ENCODE results near the gene TEX11.
"Not testable (repeated sequence)": the region's sequence is repeated elsewhere in the genome, so short reads cannot be mapped to it uniquely, and the experiment has no call there.

DNA sequence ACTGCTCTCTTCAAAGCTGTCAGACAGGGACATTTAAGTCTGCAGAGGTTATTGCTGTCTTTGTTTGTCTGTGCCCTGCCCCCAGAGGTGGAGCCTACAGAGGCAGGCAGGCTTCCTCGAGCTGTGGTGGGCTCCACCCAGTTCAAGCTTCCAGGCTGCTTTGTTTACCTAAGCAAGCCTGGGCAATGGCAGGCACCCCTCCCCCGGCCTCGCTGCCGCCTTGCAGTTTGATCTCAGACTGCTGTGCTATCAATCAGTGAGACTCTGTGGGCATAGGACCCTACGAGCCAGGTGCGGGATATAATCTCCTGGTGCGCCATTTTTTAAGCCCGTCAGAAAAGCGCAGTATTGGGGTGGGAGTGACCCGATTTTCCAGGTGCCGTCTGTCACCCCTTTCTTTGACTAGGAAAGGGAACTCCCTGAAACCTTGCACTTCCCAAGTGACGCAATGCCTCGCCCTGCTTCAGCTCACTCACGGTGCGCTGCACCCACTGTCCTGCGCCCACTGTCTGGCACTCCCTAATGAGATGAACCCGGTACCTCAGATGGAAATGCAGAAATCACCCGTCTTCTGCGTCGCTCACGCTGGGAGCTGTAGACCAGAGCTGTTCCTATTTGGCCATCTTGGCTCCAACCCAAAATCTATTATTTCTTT lies 338.5 kb downstream of the TEX11 start:
- TF ChIP-seq, protein P1, sequence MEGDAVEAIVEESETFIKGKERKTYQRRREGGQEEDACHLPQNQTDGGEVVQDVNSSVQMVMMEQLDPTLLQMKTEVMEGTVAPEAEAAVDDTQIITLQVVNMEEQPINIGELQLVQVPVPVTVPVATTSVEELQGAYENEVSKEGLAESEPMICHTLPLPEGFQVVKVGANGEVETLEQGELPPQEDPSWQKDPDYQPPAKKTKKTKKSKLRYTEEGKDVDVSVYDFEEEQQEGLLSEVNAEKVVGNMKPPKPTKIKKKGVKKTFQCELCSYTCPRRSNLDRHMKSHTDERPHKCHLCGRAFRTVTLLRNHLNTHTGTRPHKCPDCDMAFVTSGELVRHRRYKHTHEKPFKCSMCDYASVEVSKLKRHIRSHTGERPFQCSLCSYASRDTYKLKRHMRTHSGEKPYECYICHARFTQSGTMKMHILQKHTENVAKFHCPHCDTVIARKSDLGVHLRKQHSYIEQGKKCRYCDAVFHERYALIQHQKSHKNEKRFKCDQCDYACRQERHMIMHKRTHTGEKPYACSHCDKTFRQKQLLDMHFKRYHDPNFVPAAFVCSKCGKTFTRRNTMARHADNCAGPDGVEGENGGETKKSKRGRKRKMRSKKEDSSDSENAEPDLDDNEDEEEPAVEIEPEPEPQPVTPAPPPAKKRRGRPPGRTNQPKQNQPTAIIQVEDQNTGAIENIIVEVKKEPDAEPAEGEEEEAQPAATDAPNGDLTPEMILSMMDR (conservative IDR thresholded peaks at IDR 0.05; ENCODE audit: low read depth, low read length), result not testable (repeated sequence)
- TF ChIP-seq EZH2 (IDR thresholded peaks at IDR 0.05; ENCODE audit: borderline replicate concordance, low read depth, low read length, poor library complexity, severe bottlenecking), result not testable (repeated sequence)
